Measurements from ENCODE around the gene FOXP1. TPM values are rescaled to one million over a fixed set of nuclear protein-coding genes. Genes with fewer than 3 reads are reported as not detected.
"Not testable (repeated sequence)": the region's sequence is repeated elsewhere in the genome, so short reads cannot be mapped to it uniquely, and the experiment has no call there.

FOXP1 gene
- polyA plus RNA-seq, 3 donors, result 32.9 to 35.0 (median 33.3) TPM

DNA sequence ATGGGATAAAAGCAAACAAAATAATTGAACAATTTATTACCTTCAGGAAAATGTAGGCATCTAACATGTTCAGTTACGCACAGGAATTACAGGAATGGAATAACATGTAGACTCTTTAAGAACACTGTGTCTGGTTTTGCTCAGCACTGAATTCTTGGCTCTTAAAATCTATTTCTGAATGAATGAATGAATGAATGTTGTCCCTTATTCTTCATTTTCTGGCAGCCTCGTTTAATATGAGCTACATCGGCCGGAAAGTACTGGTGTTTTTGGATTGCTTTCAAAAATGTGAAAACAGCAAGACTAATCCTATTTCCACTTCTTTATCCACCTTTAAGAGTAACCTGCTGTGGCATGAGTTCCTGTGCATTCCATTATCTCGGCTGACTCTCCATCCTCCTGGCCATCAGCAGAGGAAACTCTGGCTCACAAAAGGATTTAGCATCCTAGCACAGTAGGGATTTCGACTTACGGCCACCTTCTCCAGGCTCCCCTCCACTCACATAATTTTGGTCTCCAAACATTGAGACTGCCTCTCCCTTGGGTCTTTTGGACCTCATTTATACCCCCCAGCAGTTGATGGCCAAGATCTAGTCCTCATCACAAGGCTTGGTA is 145.3 kb downstream of the FOXP1 start:
- no peak for DNase-seq (ENCODE audit: low read depth in 3 of 3, low spot score in 2 of 3)

DNA sequence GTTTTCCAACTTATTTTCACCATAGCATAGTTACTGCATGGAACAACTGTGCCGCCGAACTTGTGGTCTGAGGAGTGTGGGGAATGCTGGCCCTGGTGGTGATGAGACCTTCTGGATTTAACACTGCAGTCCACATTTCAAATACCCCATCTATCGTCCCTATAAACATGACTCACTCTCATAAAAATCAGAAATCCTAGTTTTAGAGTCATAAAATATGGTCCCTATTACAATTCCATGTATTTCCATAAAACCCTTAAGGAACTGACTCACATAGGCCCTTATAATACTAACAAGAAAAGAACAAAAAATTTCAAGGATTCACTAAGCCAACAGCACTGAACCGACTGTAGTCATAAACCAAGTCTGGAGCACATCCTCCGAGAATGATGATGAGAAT is 147.2 kb downstream of the FOXP1 start:
- DNase-seq (ENCODE audit: low read depth in 3 of 3, low spot score in 2 of 3), result no peak

DNA sequence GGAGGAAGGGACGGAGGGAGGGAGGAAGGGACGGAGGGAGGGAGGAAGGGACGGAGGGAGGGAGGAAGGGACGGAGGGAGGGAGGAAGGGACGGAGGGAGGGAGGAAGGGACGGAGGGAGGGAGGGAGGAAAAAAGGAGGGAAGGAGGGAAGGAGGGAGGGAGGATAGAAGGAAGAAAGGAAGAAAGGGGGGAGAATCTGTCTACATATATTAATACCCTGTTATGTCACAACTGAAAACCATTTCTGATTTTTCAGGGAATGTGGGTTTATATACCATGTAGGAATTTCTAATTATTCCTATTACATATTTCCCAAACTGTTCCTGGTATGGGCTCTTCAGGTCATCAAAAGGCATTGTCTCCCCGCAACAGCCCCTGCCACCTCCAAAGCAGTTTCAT is 147.7 kb downstream of the FOXP1 start:
- DNase-seq (ENCODE audit: low read depth in 3 of 3, low spot score in 2 of 3), result not testable (repeated sequence)

DNA sequence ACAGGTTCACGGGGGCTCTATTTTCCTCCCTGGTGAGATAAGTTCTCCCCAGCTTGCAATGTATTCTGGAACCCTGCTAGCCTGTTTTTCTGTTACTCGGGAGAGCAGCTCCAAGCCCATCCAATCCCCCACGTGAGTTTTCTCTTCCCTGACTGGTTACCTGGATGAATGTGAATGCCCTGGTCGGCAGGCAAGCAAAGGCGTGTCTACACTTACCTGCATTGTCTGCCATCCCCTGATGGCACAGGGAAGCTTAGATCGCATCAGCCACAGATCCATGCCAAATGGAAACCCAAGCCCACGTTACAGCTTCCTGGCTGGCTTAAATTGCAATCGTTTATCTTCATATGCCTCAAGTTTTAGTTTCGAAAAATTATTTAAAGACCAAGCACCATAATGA is 149.9 kb downstream of the FOXP1 start:
- no peak for DNase-seq (ENCODE audit: low read depth in 3 of 3, low spot score in 2 of 3)

DNA sequence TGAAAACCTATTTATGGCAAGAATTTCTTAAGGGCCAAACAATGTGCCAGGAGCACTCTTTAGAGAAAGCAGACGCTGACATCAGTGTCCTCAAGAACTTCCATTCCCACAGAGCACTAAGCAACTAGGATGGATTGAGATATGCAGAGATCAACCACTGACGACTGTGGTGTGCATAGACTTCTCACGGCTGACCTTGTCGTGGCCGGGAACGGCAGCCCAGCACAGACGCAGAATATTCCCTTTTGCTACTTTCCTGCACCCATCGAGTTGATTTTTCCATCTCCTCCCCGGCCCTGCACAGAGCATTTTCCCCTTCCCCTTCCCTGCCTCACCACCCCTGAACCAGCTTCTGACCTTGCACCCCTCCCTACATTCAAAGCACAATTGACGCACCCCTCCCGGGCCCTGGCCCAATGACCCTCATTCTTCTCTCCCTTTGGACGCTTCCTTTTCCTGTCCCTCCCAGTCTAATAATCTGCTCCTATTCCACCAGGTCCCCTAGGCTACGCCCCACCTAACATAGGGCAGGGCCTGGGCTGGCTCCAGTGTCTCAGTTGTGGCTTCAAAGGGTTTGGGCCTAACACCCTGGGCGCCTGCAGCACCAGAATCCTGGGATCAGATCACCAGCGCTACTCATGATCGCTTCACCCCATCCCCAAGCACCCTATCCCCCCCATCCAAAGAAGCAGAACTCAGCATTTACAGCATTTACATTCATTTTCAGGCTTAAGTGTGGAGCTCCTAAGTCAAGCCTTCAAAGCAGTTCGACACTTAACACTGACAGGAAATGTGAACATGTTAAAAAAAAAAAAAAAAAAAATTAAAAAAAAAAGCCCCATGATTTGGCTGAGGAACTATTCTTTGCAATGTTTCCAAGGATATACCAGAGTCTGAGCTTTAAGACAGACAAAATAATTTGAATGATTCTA is 151.2 kb downstream of the FOXP1 start:
- DNase-seq (ENCODE audit: low read depth in 3 of 3, low spot score in 2 of 3), result no peak

DNA sequence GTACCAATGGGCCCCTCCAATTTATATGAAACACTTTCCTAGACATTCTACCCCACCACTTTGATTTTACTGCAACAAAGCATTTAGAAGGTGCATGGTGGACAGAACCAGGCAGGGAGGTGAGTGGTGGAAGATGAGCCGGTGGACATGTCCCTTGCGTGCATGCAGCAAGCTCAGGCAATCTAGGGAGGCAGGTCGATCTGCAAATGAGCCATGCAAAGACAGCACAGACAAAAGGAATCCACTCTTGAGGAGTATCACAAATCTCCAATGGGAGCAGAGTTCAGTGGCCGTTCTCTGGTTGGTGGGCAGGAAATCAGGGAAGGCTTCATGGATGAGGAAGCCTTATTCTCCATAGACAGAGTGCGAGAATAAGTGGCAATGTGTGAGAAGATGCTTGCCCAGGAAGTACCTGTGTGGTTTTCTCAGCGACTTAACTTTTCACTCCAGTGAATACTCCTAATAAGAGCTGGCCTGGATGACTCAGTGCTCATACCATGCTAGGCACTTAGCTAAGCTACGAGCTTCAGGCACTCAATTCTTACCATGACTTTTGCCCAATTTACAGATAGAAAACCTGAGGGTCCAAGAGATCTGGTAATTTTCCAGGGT is 152.5 kb downstream of the FOXP1 start:
- no peak for DNase-seq (ENCODE audit: low read depth in 3 of 3, low spot score in 2 of 3)

DNA sequence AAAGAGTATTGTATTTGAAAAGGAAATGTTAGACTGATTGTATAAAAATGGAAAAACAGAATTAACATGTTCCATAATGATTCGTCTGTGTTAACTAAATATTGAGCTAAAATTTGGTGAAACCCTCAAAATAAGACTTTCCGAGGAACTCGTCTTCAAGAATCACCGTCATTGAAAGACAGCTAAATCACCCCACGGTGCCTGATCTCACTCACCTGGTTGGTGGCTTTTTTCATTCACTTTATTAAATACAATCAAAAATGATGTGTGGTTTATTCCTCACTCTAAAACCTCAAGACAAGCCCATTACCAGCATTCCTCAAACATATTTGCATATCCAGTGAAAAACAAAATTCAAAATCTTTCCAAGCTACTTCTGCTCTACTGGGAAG is 153.9 kb downstream of the FOXP1 start:
- no peak for DNase-seq (ENCODE audit: low read depth in 3 of 3, low spot score in 2 of 3)

DNA sequence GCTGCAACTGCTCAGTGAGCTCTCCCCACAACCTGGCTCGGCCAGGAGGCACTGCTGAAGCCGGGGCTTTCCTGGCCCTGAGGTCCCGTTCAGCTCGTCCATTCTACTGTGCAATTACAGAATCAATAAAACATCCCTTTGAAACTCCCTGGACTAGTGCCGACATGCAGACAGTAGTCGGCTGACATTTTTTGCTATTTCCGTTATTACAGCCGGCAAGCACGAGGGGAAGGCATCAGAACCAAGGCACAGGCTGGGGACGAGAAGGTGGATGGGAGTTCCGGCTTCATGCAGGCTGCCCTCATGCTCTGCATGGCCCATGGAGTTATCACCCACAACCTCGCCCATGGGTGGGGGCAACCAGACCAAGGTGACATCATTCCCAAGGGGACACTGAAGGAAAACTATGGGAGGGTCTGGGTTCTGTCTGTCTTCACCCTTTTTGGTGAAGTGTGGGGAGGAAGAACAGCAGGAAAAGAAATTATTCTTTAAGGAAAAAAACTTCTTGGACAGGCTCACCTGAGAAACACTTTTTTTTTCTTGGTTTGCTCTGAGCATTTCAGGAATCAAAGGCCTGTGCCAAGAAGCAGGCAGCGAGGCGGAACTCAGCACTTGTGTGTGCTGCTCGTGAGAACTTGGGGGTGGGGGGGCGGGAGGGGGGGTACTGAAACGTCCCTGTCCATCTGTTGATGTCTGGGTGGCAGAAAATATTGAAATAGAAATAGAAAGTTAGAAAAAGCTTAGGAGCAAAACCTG is 154.5 kb downstream of the FOXP1 start:
- no peak for DNase-seq (ENCODE audit: low read depth in 3 of 3, low spot score in 2 of 3)

DNA sequence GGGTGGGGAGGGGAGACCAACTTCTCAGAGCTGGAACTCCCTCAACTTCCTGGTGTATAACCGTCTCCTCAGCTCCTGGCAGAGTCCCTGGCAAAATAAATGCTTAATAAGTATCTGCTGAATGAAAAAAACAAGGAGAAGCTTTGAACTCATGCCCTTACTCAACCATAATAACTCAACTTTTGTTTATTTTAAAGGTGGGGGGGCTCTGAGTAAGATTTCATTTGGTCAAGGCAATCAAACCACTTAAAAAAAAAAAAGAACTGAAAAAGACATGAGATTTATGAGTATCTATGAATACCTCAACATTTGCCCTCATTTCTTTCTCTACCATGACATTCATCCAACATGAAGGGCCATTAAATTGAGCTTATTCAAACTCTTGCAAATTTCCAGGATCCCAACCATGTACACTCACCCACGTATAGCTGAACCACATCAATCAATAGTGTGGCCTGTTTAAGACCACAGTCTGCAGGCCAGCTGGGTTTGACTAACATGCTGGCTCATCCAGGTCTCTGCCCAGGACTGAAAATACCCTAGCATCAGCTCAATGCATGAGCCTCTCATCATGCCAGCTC is 157.9 kb downstream of the FOXP1 start:
- DNase-seq (ENCODE audit: low read depth in 3 of 3, low spot score in 2 of 3), result no peak

DNA sequence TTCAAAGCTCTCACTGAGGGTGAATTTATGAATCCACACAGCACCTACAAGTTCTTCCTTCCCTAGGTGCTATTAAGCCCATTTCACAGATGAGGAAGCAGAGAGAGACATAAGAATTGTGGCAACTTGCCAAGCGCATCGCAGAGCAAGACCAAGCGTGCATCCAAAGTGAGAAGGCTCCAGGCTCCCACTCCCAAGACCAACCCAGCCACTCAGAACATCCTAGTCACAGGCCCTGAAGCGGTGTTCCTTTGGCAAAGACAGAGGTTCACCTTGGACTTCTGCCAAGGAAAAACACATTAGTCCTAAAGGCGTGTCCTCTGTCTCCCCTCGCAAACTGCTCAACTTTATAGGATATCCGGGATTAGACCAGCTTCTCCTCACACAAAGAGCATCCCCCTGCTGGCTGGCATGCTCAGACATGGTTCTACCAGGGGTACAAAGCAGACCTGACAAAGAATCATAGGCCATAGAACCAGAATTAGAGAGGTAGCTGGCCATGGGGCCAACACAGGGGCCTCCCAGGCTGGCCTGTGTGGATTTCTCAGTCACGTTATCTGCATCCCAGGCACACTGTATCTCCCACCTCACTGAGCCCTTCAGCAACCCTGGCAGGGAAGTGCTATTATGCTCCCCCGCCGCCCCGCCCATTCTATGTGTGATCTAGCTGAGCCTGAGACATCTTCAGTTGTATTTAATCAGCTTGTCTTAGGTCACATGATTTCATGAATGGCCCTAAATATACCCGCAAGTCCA is 160.2 kb downstream of the FOXP1 start:
- DNase-seq (ENCODE audit: low read depth in 3 of 3, low spot score in 2 of 3), result no peak

DNA sequence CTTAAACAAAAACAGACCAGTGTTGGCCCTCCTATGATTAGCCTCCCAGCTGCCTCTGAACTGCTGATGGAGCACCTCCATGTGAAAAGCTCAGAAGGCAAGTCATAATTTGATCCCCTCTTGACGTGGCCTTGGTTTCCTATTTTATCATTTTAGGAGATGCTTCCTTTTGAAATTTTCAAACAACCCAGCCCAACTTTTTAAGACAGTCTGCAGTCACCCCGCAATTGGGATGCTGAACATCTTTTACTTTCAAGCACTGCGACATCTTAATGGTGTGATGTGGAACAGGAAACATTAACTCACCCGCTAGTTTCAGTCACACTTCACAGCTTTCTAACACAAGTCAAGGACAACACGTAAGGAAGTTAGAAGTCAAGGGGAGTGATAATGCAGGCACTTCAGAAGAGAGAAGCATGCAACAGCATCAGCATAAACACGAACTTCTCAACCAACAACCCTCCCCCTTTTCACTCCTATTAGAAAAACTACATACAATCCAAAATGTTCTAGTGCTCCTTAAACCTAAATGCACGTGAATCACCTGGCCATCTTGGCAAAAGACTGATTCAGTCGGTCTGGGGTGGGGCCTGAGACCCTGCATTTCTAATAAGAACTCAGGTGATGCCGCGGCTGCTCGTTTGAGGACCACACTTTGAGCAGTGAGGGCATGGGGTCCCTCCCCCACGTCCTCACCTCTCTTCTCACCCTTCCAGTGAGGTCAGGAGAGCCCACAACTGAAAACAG is 161.5 kb downstream of the FOXP1 start:
- DNase-seq (ENCODE audit: low read depth in 3 of 3, low spot score in 2 of 3), result no peak

DNA sequence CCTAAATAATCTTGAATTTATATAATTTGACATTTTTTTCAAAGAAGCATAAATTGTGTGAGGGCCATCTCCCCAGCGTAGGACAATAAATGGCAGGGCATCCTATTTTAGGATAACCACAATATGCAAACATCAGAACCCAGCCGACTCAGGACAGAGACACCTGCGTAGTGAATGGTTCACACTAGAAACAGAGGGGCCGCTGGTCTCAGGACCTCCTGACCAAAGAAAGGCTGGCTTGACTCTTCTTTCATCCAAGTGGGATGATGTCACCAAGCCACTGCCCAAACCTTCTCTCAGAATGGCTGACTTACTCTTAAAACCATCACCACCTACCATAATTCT is 162.1 kb downstream of the FOXP1 start:
- no peak for DNase-seq (ENCODE audit: low read depth in 3 of 3, low spot score in 2 of 3)

DNA sequence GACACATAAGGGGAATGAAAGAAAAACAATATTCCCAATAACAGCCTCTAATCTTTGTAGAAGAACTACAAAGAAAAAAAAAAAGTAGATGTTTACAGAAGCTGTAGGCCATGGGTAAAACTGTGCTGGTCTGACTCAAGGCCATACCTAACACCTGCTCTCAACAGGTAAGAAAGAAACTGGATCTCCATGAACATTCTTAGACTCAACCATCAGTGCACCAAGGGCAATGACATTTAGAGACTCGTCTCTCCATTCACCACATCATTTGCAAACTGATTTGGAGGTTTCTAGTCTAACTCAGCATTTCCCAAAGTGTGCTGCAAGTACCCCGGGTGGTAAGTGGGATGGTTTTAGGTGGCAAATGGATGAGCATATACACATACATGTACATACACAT is 164.2 kb downstream of the FOXP1 start:
- no peak for DNase-seq (ENCODE audit: low read depth in 3 of 3, low spot score in 2 of 3)

DNA sequence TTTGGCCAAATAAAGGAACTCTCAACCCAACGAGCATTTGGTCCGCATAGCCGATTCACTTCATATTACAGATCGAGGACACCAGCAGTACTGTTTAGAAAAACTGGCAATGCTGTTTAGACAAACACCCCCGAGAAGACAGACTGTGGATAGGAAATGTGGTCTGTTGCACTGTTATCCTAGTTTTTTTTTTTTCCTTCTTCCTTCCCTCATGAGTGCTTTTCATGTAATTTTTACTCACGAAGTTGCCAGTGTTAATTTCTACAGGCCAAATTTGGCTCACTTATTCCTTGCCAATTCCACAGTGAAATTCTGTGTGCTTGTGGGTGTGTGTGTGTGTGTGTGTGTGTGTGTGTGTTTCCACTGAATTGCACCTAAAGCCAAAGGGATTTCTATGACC is 165.7 kb downstream of the FOXP1 start:
- no peak for DNase-seq (ENCODE audit: low read depth in 3 of 3, low spot score in 2 of 3)

DNA sequence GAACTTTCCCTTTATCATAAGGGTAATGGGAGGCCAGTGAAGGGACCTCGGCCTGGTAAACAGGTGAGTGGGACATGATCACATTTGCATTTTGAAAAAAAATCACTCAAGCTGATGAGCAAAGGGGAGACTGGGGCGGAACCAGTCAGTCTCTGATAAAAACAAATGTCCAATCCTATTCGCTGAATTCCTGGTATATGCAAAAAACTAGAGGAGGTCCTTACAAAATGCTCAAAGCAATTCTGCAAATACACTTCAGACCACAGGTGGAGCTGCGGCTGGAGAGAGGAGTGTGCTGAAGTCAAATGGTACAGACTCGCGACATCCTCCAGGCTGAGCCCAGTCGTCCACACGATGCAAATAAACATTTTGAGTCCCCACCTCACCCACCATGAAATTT is 166.7 kb downstream of the FOXP1 start:
- DNase-seq (ENCODE audit: low read depth in 3 of 3, low spot score in 2 of 3), result no peak

DNA sequence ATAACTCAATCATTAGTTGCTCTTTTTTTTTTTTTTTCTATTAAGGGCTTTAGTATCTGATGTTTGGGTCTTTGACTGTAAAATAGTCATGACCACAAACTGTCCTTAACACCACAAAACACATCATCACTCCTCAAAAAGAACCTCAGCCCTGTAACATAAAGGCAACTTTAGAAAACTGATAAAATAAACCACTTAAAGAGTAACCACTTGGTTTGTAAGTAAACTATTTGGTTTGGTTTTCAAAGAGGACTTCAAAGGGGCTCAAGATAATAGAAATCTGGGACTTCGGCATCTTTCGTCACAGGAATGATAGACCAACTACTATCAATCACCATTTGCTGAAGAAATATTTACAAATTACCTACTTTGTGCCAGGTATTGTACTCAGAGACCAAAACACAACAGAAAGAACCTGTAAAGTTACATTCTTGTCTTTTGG is 167.8 kb downstream of the FOXP1 start:
- no peak for DNase-seq (ENCODE audit: low read depth in 3 of 3, low spot score in 2 of 3)

DNA sequence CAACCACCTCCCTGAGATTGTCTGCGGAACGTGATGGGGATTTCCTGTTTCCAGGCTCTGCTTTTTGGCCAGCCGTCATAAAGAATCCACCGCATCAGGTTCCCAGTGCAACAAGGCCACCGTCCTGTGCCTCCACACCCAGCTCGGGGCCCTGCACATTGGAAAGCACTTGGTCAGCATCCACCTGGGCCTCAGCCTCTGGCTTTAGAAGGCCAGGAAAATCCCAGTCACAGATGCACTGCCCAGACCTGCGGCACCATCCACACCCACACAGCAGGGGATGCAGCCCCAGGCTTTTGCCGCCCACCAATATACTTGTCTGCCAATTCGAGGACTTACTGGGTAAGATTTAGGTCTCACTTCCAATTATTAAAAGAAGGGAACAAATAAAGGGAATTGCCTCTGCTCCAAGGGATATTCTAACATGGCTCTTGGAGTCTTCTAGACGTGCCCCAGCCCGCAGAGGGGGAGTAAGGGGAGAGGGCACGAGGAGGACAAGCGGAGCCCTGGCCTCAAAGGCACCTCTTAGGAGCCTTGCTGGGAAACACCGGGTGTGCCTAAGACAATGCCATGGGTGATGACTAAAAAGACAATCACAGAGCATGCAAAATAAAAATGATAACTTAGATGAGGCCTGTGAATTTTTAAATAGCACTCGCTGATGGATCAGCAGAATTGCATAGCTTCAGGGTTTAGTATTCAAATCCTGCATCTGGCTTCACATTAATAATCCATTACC is 169.2 kb downstream of the FOXP1 start:
- no peak for DNase-seq (ENCODE audit: low read depth in 3 of 3, low spot score in 2 of 3)

DNA sequence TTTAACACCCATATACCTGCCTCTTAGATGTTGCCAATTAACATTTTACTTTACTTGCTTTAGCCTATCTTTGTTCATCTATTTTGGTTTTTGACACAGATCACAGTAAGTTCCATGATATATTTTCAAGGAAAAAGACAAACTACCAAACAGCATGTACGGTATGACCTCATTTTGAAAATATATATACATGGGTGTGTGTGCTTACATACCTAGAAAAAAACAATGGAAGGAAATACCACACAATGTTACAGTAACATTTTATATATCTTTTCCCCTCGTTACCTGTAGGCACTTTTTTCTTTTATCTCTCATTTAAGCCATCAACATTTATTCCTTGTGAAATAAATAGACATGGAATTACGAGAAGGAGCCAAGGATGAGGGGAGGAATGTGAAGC is 170.0 kb downstream of the FOXP1 start:
- DNase-seq (ENCODE audit: low read depth in 3 of 3, low spot score in 2 of 3), result no peak

DNA sequence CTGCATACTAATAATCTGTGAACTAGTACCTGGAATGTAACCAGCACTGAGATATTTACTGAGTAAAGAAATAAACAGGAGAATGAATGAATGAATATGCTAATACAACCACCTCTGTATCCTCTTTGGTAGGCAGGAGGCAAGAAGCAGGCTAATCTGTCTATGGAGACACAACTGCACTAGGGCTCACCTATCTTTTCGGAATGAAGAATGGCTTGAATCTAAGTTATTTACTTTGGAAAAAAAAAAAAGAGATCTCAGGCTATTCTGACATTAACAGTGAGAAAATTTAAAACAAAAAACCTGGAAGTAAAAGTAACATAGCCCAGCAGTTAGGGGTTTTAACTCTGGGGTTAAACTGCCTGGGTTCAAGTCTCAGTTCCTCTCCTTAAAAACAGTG is 174.2 kb downstream of the FOXP1 start:
- DNase-seq (ENCODE audit: low read depth in 3 of 3, low spot score in 2 of 3), result no peak

All from right renal cortex interstitium (tissue), 3 donors.